HFFc6 (cell line): ENCODE measurements around the gene POLR1C. TPM values are rescaled to one million over a fixed set of nuclear protein-coding genes. Genes with fewer than 3 reads are reported as not detected.

Experiments used
- DNase-seq: peaks from one replicate; pipeline ENCODE4 v3.0.0-alpha.2; 2018
- H3K27ac Mint-ChIP-seq: 2 replicates; pipeline ENCODE4 v1.8.0; 2020; ENCODE audit warnings: mild to moderate bottlenecking, mixed read lengths
- H3K27me3 Mint-ChIP-seq: 2 replicates; pipeline ENCODE4 v1.8.0; 2021; ENCODE audit warnings: mild to moderate bottlenecking, moderate library complexity, mixed read lengths; ENCODE audit not compliant: insufficient read depth
- H3K36me3 Mint-ChIP-seq: 2 replicates; pipeline ENCODE4 v1.8.0; 2021; ENCODE audit warnings: low read depth, mixed read lengths
- H3K4me1 Mint-ChIP-seq: 2 replicates; pipeline ENCODE4 v1.8.0; 2020; ENCODE audit warnings: low read depth, mixed read lengths
- H3K4me3 Mint-ChIP-seq: 2 replicates; pipeline ENCODE4 v1.8.0; 2020; ENCODE audit warnings: mild to moderate bottlenecking, moderate library complexity, mixed read lengths
- H3K9me3 Mint-ChIP-seq: 2 replicates; pipeline ENCODE4 v1.8.0; 2020; ENCODE audit warnings: mild to moderate bottlenecking, mixed read lengths
- total RNA-seq, 6 experiments: library from RNA; stranded (reverse); fragmentation: NEBNext Ultra II Directional; extraction: Animal tissue kit (Norgen Biotek cat#: 25700); gene quantifications; 2 replicates in 1 of 6; 3 replicates in 5 of 6; pipeline ENCODE4 v1.2.3, GENCODE V29; 2021
- TF ChIP-seq, protein P1 (sequence below): fragments of 200-600 bp; sonication (generic); IDR thresholded peaks from 2 replicates; pipeline ENCODE4 v1.5.0; 2021; ENCODE audit warnings: antibody characterized with exemption, mild to moderate bottlenecking

POLR1C gene
- total RNA-seq, 6 experiments from 2014 or later = 43.5 to 66.9 (median 53.8) TPM

- peak overlapping the region; percentile 78; the same call in 1 of the 2 replicates for H3K27ac Mint-ChIP-seq
- TF ChIP-seq, protein P1, sequence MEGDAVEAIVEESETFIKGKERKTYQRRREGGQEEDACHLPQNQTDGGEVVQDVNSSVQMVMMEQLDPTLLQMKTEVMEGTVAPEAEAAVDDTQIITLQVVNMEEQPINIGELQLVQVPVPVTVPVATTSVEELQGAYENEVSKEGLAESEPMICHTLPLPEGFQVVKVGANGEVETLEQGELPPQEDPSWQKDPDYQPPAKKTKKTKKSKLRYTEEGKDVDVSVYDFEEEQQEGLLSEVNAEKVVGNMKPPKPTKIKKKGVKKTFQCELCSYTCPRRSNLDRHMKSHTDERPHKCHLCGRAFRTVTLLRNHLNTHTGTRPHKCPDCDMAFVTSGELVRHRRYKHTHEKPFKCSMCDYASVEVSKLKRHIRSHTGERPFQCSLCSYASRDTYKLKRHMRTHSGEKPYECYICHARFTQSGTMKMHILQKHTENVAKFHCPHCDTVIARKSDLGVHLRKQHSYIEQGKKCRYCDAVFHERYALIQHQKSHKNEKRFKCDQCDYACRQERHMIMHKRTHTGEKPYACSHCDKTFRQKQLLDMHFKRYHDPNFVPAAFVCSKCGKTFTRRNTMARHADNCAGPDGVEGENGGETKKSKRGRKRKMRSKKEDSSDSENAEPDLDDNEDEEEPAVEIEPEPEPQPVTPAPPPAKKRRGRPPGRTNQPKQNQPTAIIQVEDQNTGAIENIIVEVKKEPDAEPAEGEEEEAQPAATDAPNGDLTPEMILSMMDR = no peak
- peaks cover 1% of the 10 kb centered on the region; the same call in 1 of the 2 replicates for H3K27me3 Mint-ChIP-seq
- H3K4me1 Mint-ChIP-seq = peaks cover 12% of the 10 kb centered on the region
- no peak for DNase-seq
- H3K9me3 Mint-ChIP-seq = no peaks in the 10 kb centered on the region
- peaks cover 5% of the 10 kb centered on the region; the same call in 1 of the 2 replicates for H3K36me3 Mint-ChIP-seq
- peak overlapping the region; percentile 88 for H3K4me3 Mint-ChIP-seq
These were observed 8.3 kb upstream of the POLR1C start for GRCh38 chr6:43508481-43509141.

DNA sequence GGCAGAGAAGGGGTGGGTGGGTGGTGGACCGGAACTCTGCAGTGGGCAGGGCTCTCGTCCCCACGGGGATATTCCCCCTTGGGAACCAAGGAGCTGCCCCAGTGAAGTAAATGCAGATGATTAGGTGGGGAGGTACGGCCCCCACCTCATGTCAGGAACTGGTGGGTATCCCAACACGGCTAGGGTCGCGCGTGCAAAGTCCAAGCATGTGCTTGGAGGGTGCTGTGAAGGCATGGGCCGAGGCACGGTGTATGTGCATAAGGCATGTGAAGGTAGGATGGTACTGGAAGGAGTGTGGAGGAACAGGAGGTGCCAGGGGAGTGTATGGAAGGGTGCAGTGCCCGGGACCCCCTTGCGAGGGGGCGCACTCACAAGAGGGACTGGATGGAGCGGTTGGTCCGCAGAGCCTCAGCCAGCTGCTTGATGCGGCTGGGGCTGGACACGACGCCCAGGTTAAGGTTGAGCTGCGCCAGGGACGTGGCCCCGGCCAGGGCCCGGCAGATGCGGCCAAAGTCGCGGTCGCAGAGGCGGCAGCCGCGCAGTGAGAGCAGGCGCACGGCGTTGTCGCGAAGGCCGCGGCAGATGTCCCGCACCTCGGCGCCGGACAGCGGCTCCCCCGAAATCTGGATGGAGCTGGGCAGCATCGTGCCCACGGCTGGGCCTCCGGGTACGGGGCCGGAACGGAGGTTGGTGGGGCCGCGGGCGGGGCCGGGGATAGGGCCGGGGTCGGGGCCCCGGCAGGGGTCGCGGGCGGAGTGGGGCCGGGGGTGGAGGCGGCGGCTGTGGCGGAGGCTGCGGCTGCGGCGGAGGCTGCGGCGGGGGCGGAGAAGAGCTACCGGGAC is 7.5 kb upstream of the POLR1C start:
- no peak for DNase-seq
- no peaks in the 10 kb centered on the region for H3K9me3 Mint-ChIP-seq
- H3K4me1 Mint-ChIP-seq = peaks cover 15% of the 10 kb centered on the region
- peaks cover 1% of the 10 kb centered on the region; the same call in 1 of the 2 replicates for H3K27me3 Mint-ChIP-seq
- peak overlapping the region; percentile 88 for H3K4me3 Mint-ChIP-seq
- TF ChIP-seq, protein P1 = peak; percentile 39; the same call in 1 of the 2 replicates
- peaks cover 5% of the 10 kb centered on the region; the same call in 1 of the 2 replicates for H3K36me3 Mint-ChIP-seq
- peak overlapping the region; percentile 78 for H3K27ac Mint-ChIP-seq

- Mint-ChIP-seq H3K27me3 (peaks cover 1% of the 10 kb centered on the region; the same call in 1 of the 2 replicates), H3K4me3 (peak within 1 kb of the TSS; percentile 88), H3K36me3 (peaks cover 8% of the 10 kb centered on the region), H3K9me3 (no peaks in the 10 kb centered on the region), H3K4me1 (peaks cover 24% of the 10 kb centered on the region), H3K27ac (peak within 1 kb of the TSS; percentile 78)
- TF ChIP-seq, protein P1 = no peak
- DNase-seq = peak; percentile 77
These were observed 6.7 kb upstream of the POLR1C start, which contains the start of gene LRRC73 for GRCh38 chr6:43509984-43510826. Gene LRRC73, minus strand, starts transcription at chr6:43510346. Its CDS starts 561 bp downstream, at chr6:43509785.

GRCh38 chr6:43510827-43511163 is 6.1 kb upstream of the POLR1C start:
- H3K36me3 Mint-ChIP-seq = peaks cover 14% of the 10 kb centered on the region
- DNase-seq = no peak
- H3K27me3 Mint-ChIP-seq = peaks cover 1% of the 10 kb centered on the region; the same call in 1 of the 2 replicates
- H3K4me1 Mint-ChIP-seq = peaks cover 29% of the 10 kb centered on the region
- TF ChIP-seq, protein P1 = no peak
- no peaks in the 10 kb centered on the region for H3K9me3 Mint-ChIP-seq
- no peak overlapping the region for H3K27ac Mint-ChIP-seq
- H3K4me3 Mint-ChIP-seq = no peak overlapping the region

DNA sequence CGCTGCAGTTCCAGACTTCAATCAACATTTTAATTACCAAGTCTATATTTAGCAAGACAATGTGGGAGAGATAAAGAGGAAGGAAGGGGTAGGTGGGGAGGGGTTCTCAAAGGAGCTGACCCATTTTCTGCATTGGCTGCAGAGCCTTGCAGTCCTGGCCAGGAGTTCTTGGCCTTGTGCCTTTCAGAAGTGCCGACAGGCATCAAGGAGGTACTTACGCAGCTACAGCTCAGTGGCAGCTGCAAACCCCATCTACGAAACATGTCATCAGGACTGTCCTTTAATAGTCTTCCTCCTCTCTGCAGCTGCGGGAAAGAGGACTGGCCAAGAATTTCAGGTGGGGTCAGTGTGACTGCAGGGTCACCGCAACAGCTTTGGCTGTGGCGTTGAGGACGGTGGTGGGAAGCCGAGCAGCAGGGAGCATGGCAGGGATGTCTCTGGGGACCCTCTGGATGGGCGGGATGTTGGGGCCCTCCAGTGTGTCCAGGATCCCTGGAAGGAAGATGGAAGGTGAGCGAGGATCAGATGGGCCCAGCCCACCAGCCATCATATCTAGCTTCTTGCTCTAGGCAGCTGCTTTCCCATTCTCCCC is 5.0 kb upstream of the POLR1C start:
- Mint-ChIP-seq H3K4me1 (peaks cover 35% of the 10 kb centered on the region), H3K36me3 (peaks cover 20% of the 10 kb centered on the region), H3K27me3 (peaks cover 1% of the 10 kb centered on the region; the same call in 1 of the 2 replicates), H3K27ac (no peak overlapping the region), H3K9me3 (no peaks in the 10 kb centered on the region), H3K4me3 (no peak overlapping the region)
- no peak for DNase-seq
- TF ChIP-seq, protein P1 = no peak
